Cardiac ventricle fibroblast (primary cell): Measurements from ENCODE around the gene CD19. TPM values are rescaled to one million over a fixed set of nuclear protein-coding genes. Genes with fewer than 3 reads are reported as not detected.

ENCODE experiments used
- total RNA-seq: library from RNA; depleted of rRNA; stranded (reverse); fragments of >200 nt; gene quantifications from 2 replicates; pipeline ENCODE4 v1.2.3, GENCODE V29; 2015

Gene CD19
- total RNA-seq: not detected in 2 replicates

DNA sequence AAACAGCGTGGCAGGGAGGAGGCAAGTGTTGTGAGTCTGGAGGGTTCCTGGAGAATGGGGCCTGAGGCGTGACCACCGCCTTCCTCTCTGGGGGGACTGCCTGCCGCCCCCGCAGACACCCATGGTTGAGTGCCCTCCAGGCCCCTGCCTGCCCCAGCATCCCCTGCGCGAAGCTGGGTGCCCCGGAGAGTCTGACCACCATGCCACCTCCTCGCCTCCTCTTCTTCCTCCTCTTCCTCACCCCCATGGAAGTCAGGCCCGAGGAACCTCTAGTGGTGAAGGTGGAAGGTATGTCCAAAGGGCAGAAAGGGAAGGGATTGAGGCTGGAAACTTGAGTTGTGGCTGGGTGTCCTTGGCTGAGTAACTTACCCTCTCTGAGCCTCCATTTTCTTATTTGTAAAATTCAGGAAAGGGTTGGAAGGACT, at the start of gene CD19:
TSS of gene CD19 (plus strand) at position 171 of the 425 bp plus-strand sequence. CDS start at position 201, 30 bp downstream.

DNA sequence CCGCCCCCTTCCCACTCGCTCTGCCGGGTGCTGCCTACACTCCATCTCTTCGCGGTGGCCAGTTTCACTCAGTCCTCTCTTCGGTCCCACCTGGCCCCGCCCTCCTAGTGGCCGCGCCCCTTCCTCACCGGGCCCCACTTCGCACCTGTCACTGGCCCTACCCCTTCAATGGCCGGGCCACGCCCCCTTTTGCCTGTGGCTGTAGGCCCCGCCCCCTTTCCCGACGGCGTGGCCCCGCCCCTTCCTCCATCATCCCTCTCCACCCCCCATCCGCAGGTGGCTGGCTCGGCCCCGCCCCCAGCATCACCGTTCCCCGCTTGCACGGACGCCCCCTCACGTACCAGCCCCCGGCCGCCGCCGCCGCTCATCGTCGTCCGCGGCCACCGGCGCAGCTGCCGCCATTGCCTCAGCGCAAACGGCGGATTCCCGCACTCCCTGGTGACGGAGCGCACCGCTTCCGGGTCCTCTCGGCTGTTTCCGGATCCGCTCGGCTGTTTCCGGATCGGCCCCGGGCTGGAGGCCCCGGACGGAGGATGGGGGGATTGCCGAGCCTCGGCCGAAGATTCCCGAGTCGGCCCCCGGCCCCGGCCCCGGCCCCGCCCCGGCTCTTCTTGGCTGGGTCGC, 6.9 kb upstream of the CD19 start, which contains the start of gene RABEP2:
TSS of gene RABEP2 (minus strand) at position 477 of the 624 bp plus-strand sequence. CDS start at position 402, 75 bp downstream.

DNA sequence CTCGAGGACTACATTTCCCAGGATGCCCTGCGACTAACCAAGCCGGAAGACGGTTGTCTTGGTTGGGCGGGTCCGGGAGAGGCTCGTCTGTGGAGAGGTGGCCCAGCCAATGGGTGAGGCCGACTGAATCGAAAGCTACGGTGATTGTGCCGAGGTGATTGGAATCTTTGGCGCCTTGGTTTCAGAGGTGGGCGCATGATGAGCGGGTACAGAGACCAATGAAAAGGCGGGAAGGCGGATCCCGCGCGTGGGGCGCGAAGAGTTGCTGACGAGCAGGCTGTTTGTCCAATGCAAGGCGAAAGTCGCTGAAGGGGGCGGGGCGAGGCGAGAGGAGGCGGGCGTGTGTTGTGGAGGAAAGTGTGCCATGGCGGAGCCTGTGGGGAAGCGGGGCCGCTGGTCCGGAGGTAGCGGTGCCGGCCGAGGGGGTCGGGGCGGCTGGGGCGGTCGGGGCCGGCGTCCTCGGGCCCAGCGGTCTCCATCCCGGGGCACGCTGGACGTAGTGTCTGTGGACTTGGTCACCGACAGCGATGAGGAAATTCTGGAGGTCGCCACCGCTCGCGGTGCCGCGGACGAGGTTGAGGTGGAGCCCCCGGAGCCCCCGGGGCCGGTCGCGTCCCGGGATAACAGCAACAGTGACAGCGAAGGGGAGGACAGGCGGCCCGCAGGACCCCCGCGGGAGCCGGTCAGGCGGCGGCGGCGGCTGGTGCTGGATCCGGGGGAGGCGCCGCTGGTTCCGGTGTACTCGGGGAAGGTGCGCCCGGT, 19.1 kb downstream of the CD19 start, which contains the start of gene NFATC2IP:
TSS of gene NFATC2IP (plus strand) at position 290 of the 762 bp plus-strand sequence. CDS start at position 365, 75 bp downstream.

DNA sequence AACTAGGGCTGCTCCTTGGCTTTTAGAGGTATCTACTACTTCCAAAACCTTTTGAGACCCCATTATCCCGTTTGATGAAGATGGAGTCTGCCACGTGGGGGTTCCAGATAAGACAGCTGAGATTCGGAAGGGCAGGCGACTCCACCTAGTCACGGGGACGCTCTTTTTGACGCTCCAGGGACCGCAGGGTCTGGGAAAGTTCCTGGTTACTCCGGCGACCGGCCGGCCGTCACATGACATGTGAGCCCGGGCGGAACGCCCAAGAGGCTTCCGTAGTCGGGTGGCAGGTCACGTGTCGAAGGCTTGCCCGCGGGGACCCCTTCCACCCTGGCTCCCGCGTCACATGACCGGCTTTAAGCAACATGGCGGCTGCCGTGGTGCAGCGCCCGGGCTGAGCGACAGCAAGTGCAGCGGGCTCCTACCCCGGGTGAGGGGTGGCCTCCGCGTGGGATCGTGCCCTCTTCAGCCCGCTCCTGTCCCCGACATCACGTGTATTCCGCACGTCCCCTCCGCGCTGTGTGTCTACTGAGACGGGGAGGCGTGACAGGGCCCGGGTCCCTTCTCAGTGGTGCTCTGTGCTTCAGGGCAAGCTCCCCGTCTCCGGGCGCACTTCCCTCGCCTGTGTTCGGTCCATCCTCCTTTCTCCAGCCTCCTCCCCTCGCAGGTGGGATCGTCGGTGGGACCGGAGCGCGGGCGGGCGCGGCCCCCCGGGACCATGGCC, 42.8 kb downstream of the CD19 start, which contains the start of gene SPNS1:
TSS of gene SPNS1 (plus strand) at position 342 of the 721 bp plus-strand sequence. CDS start at position 716, 374 bp downstream.

DNA sequence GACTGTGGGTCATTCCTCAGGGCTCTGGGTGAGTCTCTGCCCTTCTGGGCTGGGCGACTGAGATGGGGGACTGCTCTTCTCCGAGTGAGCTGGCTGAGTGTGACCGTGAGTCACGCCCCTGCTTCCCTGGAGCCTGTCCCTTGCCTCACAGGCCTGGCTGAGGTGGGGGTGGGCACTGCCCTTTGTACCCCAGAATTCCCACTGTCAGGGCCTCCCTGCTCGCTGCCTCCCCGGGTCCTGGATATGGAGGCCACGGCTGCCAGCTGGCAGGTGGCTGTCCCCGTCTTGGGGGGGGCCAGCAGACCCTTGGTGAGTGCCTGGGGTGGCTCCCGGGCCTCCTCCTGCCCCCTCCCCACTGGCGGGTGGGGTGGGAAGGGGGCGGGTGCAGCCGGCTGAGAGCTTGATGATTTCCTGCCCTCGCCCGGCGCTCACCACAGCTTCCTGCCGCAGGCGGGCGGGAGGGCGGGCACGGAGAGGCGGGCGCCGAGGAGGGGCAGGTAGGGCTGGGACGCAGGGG, 52.9 kb downstream of the CD19 start, which contains the start of gene LAT:
TSS of gene LAT (plus strand) at position 434 of the 517 bp plus-strand sequence. CDS start 366 bp downstream, outside the sequence.

Other genes with a start within 250 kb of the CD19 start
- gene EIF3C, start 220.5 kb upstream of the CD19 start, total RNA-seq: 304 and 379 TPM in 2 replicates
- gene NPIPB9, start 180.2 kb upstream of the CD19 start, total RNA-seq: 1.0 TPM in 1 of 2 replicates, not detected in the other
- gene ATXN2L, start 109.0 kb upstream of the CD19 start, total RNA-seq: 51.1 and 69.8 TPM in 2 replicates
- gene TUFM, start 85.6 kb upstream of the CD19 start, total RNA-seq: 116 and 129 TPM in 2 replicates
- 20.7 and 28.6 TPM in 2 replicates for gene SH2B1, start 68.1 kb upstream of the CD19 start, total RNA-seq
- not detected in 2 replicates for gene ATP2A1, start 53.5 kb upstream of the CD19 start, total RNA-seq
- gene RABEP2, start 6.7 kb upstream of the CD19 start, total RNA-seq: 18.1 and 27.3 TPM in 2 replicates
- gene NFATC2IP, start 19.0 kb downstream of the CD19 start, total RNA-seq: 9.5 and 14.2 TPM in 2 replicates
- gene SPNS1, start 42.8 kb downstream of the CD19 start, total RNA-seq: 30.3 and 33.2 TPM in 2 replicates
- 0.56 and 0.93 TPM in 2 replicates for gene LAT, start 53.1 kb downstream of the CD19 start, total RNA-seq